HG02610 (cell line): Measurements from ENCODE around the gene ADCY2.

ENCODE experiments used
- ATAC-seq: cut with Tn5 transposase; IDR thresholded peaks from one replicate; pipeline ENCODE4 v1.9.1; 2021; ENCODE audit warnings: mild to moderate bottlenecking, moderate library complexity; ENCODE audit not compliant: unreplicated experiment

ADCY2 gene

GRCh38 chr5:7500256-7500655 is 104.3 kb downstream of the ADCY2 start:
- ATAC-seq = no peak

- ATAC-seq = no peak
These were observed 105.1 kb downstream of the ADCY2 start for GRCh38 chr5:7501061-7501460.

GRCh38 chr5:7503564-7503963 is 107.6 kb downstream of the ADCY2 start:
- no peak for ATAC-seq

- no peak for ATAC-seq
These were observed 119.5 kb downstream of the ADCY2 start for GRCh38 chr5:7515284-7515914.

- no peak for ATAC-seq
These were observed 120.3 kb downstream of the ADCY2 start for GRCh38 chr5:7516253-7516652.

GRCh38 chr5:7517006-7517405 is 121.1 kb downstream of the ADCY2 start:
- ATAC-seq = no peak

- ATAC-seq = no peak
These were observed 123.1 kb downstream of the ADCY2 start for GRCh38 chr5:7518947-7519560.

- no peak for ATAC-seq
These were observed 123.6 kb downstream of the ADCY2 start for GRCh38 chr5:7519564-7519963.

GRCh38 chr5:7529880-7530279 is 133.9 kb downstream of the ADCY2 start:
- ATAC-seq = no peak

- no peak for ATAC-seq
These were observed 138.0 kb downstream of the ADCY2 start for GRCh38 chr5:7533941-7534340.

- no peak for ATAC-seq
These were observed 138.6 kb downstream of the ADCY2 start for GRCh38 chr5:7534505-7534904.

GRCh38 chr5:7537573-7537972 is 141.6 kb downstream of the ADCY2 start:
- no peak for ATAC-seq

- ATAC-seq = no peak
These were observed 143.6 kb downstream of the ADCY2 start for GRCh38 chr5:7539571-7539970.

- ATAC-seq = no peak
These were observed 145.0 kb downstream of the ADCY2 start for GRCh38 chr5:7540736-7541485.

- no peak for ATAC-seq
These were observed 146.0 kb downstream of the ADCY2 start for GRCh38 chr5:7541898-7542297.

- ATAC-seq = no peak
These were observed 150.6 kb downstream of the ADCY2 start for GRCh38 chr5:7546555-7546954.

GRCh38 chr5:7548596-7548995 is 152.7 kb downstream of the ADCY2 start:
- ATAC-seq = no peak

- no peak for ATAC-seq
These were observed 169.6 kb downstream of the ADCY2 start for GRCh38 chr5:7565559-7565958.

GRCh38 chr5:7576023-7576715 is 180.2 kb downstream of the ADCY2 start:
- ATAC-seq = no peak

GRCh38 chr5:7577381-7577780 is 181.4 kb downstream of the ADCY2 start:
- no peak for ATAC-seq

- no peak for ATAC-seq
These were observed 182.1 kb downstream of the ADCY2 start for GRCh38 chr5:7578071-7578470.

- ATAC-seq = no peak
These were observed 188.8 kb downstream of the ADCY2 start for GRCh38 chr5:7584749-7585148.
